ENCODE results near the gene MLF2.
A peak's percentile ranks its signal among the peaks of the same experiment; 100 is the strongest.

The MLF2 gene

GRCh38 chr12:6778217-6778573 is 25.3 kb upstream of the MLF2 start:
- DNase-seq = no peak

GRCh38 chr12:6777386-6777785 is 24.4 kb upstream of the MLF2 start:
- no peak for DNase-seq

GRCh38 chr12:6775185-6776174 is 22.5 kb upstream of the MLF2 start:
- no peak for DNase-seq

GRCh38 chr12:6774499-6775062 is 21.6 kb upstream of the MLF2 start:
- DNase-seq = no peak

- DNase-seq = no peak
Measured at GRCh38 chr12:6773590-6774351, 20.8 kb upstream of the MLF2 start.

GRCh38 chr12:6772726-6773589 is 20.0 kb upstream of the MLF2 start:
- no peak for DNase-seq

GRCh38 chr12:6772331-6772695 is 19.4 kb upstream of the MLF2 start, which contains the start of gene LAG3:
LAG3 (plus strand) TSS chr12:6772520; CDS start chr12:6772853, 333 bp downstream.
- no peak for DNase-seq

- no peak for DNase-seq
Measured at GRCh38 chr12:6771509-6772330, 18.8 kb upstream of the MLF2 start.

GRCh38 chr12:6771091-6771495 is 18.2 kb upstream of the MLF2 start:
- no peak for DNase-seq

- DNase-seq = no peak
Measured at GRCh38 chr12:6770600-6770999, 17.7 kb upstream of the MLF2 start.

GRCh38 chr12:6770094-6770493 is 17.2 kb upstream of the MLF2 start:
- DNase-seq = no peak

- DNase-seq = no peak
Measured at GRCh38 chr12:6769666-6770065, 16.7 kb upstream of the MLF2 start.

GRCh38 chr12:6768990-6769389 is 16.0 kb upstream of the MLF2 start:
- peak; percentile 74 for DNase-seq

GRCh38 chr12:6768437-6768914 is 15.5 kb upstream of the MLF2 start:
- no peak for DNase-seq

GRCh38 chr12:6767353-6768319 is 14.7 kb upstream of the MLF2 start:
- DNase-seq = peak; percentile 60

GRCh38 chr12:6766651-6767349 is 13.9 kb upstream of the MLF2 start:
- DNase-seq = peak; percentile 88

- DNase-seq = peak; percentile 93
Measured at GRCh38 chr12:6765634-6766581, 13.0 kb upstream of the MLF2 start, which contains the start of gene PTMS. PTMS (plus strand) TSS chr12:6766363; CDS start chr12:6766706, 343 bp downstream.

GRCh38 chr12:6765048-6765633 is 12.2 kb upstream of the MLF2 start:
- no peak for DNase-seq
